Dermis blood vessel endothelial cell (primary cell): ENCODE results near the gene CMYA5. TPM values are rescaled to one million over a fixed set of nuclear protein-coding genes. Genes with fewer than 3 reads are reported as not detected.
"Not testable (repeated sequence)": the region's sequence is repeated elsewhere in the genome, so short reads cannot be mapped to it uniquely, and the experiment has no call there.

Experiments
- DNase-seq: peaks from one replicate; pipeline ENCODE4 v3.0.0; 2010
- total RNA-seq: library from RNA; depleted of rRNA; stranded (reverse); fragments of >200 nt; gene quantifications from 2 replicates; pipeline ENCODE4 v1.2.3, GENCODE V29; 2014

The CMYA5 gene
- total RNA-seq, 1 donor from 2014 or later: 0.17 TPM

DNA sequence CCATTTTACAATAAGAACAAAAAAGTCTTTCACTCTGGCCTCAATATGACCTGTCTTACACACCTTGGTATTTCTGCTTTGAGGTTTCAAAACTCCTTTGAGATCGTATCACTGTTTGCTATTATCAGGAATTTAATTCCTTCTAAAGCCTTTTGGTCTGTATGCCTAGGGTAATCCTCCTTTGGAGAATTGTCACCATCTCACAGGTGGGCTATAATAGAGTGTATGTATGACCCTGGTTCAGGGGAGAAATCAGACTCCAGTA is 13.7 kb downstream of the CMYA5 start:
- DNase-seq: no peak

GRCh38 chr5:79704553-79704952 is 14.9 kb downstream of the CMYA5 start:
- no peak for DNase-seq

GRCh38 chr5:79705632-79706031 is 16.0 kb downstream of the CMYA5 start:
- DNase-seq: no peak

GRCh38 chr5:79706317-79706716 is 16.7 kb downstream of the CMYA5 start:
- DNase-seq: not testable (repeated sequence)

DNA sequence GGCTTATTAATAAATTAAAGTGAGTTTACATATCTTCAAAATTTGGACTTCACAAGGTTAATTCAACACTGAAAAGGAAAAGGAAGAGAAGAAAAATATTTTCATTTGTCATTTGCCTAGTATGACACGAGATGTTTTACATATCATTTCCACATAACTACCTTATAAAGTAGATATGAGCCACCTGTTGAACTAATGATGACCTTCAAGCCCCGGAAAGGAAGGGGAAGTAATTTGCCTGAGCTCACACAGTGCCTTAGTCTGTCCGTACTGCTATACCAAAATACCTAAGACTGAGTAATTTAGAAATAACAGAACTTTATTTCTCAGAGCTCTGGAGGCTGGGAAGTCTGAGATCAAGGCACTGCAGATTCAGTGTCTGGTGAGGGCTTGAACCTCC is 17.9 kb downstream of the CMYA5 start:
- no peak for DNase-seq

GRCh38 chr5:79712741-79713140 is 23.1 kb downstream of the CMYA5 start:
- no peak for DNase-seq

DNA sequence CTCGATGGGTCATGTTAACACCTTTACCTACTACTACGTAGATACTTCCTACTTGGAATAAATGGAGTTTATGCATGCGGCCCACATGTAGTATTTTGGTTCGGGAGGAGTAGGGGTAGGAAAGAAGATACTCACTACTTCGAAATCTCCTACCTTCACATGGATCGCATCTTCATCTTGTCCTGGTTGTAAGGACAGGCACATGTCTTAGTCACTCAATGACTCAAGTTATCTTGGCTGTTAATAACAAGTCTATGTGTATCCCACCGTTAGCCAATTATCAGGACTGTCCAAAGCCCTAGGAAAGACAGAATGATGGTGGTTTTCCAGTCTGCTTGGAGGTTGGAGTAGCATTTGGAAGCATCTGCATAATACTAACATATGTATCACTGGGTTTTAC is 24.1 kb downstream of the CMYA5 start:
- no peak for DNase-seq

GRCh38 chr5:79716839-79717238 is 27.2 kb downstream of the CMYA5 start:
- no peak for DNase-seq

DNA sequence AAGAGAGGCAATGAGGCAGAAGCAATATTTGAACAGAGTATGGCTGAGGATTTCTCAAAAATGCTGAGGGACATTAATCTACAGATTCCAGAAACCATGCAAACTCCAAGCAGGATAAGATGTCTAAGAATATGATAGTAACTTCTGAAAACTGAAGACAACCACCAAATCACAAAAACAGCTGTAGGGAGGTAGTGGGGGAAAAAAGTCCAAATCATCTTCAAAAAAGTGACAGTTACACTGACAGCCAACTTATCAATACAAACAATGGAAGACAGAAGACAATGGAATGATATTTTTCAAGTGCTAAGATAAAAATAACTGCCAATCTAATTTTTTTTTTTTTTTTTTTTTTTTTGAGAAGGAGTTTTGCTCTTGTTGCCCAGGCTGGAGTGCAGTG is 30.5 kb downstream of the CMYA5 start:
- DNase-seq: no peak

GRCh38 chr5:79727451-79728355 is 38.1 kb downstream of the CMYA5 start:
- no peak for DNase-seq

- no peak for DNase-seq
Observed at GRCh38 chr5:79728396-79728795, 38.8 kb downstream of the CMYA5 start.

DNA sequence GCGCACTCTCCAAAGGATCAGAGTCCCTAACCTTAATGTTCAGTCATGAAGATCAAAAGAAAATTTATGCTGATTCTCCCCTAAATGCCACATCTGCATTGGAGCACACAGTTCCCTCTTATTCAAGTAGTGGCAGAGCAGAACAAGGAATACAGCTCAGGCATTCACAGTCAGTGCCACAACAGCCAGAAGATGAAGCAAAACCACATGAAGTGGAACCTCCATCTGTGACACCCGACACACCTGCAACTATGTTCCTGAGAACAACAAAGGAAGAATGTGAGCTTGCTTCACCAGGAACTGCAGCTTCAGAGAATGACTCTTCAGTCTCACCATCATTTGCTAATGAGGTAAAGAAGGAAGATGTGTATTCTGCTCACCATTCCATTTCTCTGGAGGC is 40.0 kb downstream of the CMYA5 start:
- no peak for DNase-seq

GRCh38 chr5:79730564-79730963 is 40.9 kb downstream of the CMYA5 start:
- no peak for DNase-seq

- DNase-seq: no peak
Observed at GRCh38 chr5:79731775-79732174, 42.1 kb downstream of the CMYA5 start.

DNA sequence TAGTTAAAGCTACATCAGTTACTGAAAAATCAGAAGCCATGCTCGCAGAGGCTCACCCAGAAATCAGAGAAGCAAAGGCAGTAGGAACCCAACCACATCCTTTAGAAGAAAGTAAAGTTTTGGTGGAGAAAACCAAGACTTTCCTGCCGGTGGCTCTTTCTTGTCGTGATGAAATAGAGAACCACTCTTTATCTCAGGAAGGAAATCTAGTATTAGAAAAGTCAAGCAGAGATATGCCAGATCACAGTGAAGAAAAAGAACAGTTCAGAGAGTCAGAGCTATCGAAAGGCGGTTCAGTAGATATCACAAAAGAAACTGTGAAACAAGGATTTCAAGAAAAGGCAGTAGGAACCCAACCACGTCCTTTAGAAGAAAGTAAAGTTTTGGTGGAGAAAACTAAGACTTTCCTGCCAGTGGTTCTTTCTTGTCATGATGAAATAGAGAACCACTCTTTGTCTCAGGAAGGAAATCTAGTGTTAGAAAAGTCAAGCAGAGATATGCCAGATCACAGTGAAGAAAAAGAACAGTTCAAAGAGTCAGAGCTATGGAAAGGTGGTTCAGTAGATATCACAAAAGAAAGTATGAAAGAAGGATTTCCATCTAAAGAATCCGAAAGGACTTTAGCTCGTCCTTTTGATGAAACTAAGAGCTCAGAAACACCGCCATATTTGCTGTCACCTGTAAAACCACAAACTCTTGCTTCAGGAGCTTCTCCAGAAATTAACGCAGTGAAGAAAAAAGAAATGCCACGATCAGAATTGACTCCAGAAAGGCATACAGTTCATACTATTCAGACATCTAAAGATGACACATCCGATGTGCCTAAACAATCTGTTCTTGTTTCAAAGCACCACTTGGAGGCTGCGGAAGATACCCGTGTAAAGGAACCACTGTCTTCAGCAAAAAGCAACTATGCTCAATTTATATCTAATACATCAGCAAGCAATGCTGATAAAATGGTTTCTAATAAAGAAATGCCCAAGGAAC is 47.2 kb downstream of the CMYA5 start:
- DNase-seq: no peak

GRCh38 chr5:79738349-79738748 is 48.7 kb downstream of the CMYA5 start:
- no peak for DNase-seq

DNA sequence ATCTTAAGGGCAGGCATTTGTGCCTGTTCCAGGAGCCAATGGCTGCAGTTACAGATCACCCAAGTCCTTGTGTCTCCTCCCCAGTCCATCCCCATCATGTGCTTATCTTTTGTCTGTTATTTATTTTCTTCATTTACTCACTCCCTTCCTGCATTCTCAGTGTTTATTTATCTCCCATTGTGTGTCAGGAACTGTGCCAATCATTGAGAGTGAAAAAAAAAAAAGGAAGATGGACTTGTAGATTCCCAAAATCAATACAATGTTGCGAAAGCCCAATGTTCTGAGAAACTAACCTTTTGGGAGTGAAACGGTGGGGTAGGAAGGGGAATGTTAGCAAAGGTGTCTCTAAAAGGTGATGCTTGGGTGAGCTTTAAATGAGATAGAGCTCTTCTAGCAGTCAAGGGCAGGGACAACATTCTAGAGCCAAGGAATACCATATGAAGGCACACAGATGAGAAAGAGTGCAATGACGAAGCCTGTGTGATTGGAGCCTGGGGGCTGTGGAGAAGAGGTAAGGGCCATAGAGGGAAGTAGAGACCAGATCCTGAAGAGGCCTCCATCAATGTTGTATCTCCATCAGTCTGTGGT is 53.0 kb downstream of the CMYA5 start:
- no peak for DNase-seq

- no peak for DNase-seq
Observed at GRCh38 chr5:79743846-79744605, 54.4 kb downstream of the CMYA5 start.

DNA sequence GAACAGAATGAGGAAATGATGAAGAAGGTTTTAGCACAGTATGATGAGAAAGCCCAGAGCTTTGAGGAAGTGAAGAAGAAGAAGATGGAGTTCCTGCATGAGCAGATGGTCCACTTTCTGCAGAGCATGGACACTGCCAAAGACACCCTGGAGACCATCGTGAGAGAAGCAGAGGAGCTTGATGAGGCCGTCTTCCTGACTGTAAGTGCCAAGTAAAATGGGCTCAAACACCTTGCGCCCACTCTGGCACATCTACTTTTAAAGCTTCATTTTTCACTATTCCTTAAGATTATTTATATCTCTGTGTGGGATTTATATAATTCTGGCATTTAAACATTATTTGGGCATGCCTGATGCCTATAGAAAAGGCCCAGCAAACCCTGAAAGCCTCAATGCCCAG is 55.6 kb downstream of the CMYA5 start:
- no peak for DNase-seq

GRCh38 chr5:79746642-79747569 is 57.3 kb downstream of the CMYA5 start:
- DNase-seq: no peak
